Activated CD8-positive, alpha-beta T cell treated with anti-CD3 and anti-CD28 coated beads for 36 hours (primary cell): ENCODE results near the gene FOXO1. TPM values are rescaled to one million over a fixed set of nuclear protein-coding genes. Genes with fewer than 3 reads are reported as not detected.

Experiments
- ATAC-seq: fragments of 200-7000 bp; cut with Tn5 transposase; one replicate; pipeline ENCODE4 v1.10.0; 2021; ENCODE audit warnings: mild to moderate bottlenecking, moderate library complexity
- CTCF ChIA-PET: fragments of 350-600 bp; sonication (Branson Sonifier 250); formaldehyde crosslinking; loops from one replicate; lab custom pipeline; 2021; ENCODE audit warnings: antibody characterized with exemption; lab: Charles Lee
- POLR2A ChIA-PET: fragments of 350-600 bp; sonication (Branson Sonifier 250); formaldehyde crosslinking; loops from one replicate; lab custom pipeline; 2021; ENCODE audit warnings: antibody characterized with exemption; lab: Charles Lee
- DNase-seq: peaks from one replicate; pipeline ENCODE4 v3.0.0-alpha.2; 2020
- H3K27ac Mint-ChIP-seq: one replicate; pipeline ENCODE4 v1.8.0; 2021; ENCODE audit warnings: mild to moderate bottlenecking, mixed read lengths
- H3K27me3 Mint-ChIP-seq: one replicate; pipeline ENCODE4 v1.8.0; 2021; ENCODE audit warnings: mixed read lengths
- H3K36me3 Mint-ChIP-seq: one replicate; pipeline ENCODE4 v1.8.0; 2021; ENCODE audit warnings: low read depth, mixed read lengths
- H3K4me1 Mint-ChIP-seq: one replicate; pipeline ENCODE4 v1.8.0; 2021; ENCODE audit warnings: low read depth, mixed read lengths
- H3K4me3 Mint-ChIP-seq: one replicate; pipeline ENCODE4 v1.8.0; 2021; ENCODE audit warnings: mild to moderate bottlenecking, moderate library complexity, mixed read lengths
- H3K9me3 Mint-ChIP-seq: one replicate; pipeline ENCODE4 v1.8.0; 2021; ENCODE audit warnings: mixed read lengths
- intact Hi-C: fragments of 100-400 bp; cut with micrococcal nuclease; formaldehyde crosslinking; loops from one replicate; pipeline ENCODE4 v1.10.0; 2022
- total RNA-seq, 2 experiments: library from RNA; stranded (reverse); gene quantifications; one replicate each; pipeline ENCODE4 v1.2.3, GENCODE V29; 2021
- TF ChIP-seq, protein P1 (sequence below): fragments of 200-600 bp; IDR thresholded peaks from one replicate; pipeline ENCODE4 v1.8.0; 2022; ENCODE audit warnings: antibody characterized with exemption, mild to moderate bottlenecking

Gene FOXO1
- total RNA-seq, 2 experiments from 2014 or later: 30.6 to 30.8 TPM

DNA sequence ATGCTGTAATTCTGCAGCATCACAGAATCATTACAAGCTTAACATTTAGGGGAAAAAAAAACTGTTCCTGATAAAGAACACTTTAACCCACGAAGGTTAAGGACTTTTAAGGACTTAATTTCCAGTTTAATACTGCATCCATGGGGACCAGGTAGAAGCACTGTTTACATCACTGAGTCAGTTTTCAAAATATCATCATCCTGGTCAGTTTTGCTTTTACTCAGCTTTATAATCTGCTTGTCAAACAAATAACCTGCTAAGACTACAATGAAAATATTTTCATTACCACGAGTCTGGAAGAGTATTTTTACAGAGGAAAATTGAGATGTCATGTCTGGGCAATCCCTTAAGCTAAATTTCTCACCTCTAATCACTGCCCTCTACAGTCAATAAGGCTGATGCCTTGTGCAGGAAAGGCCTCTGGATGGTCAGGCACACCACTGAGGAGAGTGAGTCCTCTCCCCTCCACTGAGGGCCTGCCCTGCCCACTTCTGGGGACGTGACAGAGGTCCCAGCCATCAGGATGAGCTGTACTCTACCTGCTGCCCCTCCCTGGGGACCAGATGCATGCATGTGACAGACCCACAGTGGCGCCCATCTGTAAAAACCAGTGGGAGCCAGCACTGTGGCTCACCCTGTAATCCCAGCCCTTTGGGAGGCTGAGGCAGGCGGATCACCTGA is 31.0 kb downstream of the FOXO1 start:
- POLR2A ChIA-PET: no interaction called here
- Mint-ChIP-seq H3K4me1 (peaks cover 79% of the 10 kb centered on the region), H3K27me3 (no peaks in the 10 kb centered on the region), H3K9me3 (peaks cover 2% of the 10 kb centered on the region), H3K27ac (peak overlapping the region; percentile 7), H3K4me3 (no peak overlapping the region), H3K36me3 (peaks cover 49% of the 10 kb centered on the region)
- intact Hi-C loops: no loop called here
- TF ChIP-seq, protein P1, sequence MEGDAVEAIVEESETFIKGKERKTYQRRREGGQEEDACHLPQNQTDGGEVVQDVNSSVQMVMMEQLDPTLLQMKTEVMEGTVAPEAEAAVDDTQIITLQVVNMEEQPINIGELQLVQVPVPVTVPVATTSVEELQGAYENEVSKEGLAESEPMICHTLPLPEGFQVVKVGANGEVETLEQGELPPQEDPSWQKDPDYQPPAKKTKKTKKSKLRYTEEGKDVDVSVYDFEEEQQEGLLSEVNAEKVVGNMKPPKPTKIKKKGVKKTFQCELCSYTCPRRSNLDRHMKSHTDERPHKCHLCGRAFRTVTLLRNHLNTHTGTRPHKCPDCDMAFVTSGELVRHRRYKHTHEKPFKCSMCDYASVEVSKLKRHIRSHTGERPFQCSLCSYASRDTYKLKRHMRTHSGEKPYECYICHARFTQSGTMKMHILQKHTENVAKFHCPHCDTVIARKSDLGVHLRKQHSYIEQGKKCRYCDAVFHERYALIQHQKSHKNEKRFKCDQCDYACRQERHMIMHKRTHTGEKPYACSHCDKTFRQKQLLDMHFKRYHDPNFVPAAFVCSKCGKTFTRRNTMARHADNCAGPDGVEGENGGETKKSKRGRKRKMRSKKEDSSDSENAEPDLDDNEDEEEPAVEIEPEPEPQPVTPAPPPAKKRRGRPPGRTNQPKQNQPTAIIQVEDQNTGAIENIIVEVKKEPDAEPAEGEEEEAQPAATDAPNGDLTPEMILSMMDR: no peak
- CTCF ChIA-PET: interaction anchor here (0.9 to 3.3 kb wide), 3 partner anchors 12 to 394 kb away, joined by 3 to 13 read pairs (median 4); no protein-coding TSS in a partner anchor
- peak; percentile 55 for ATAC-seq
- no peak for DNase-seq

DNA sequence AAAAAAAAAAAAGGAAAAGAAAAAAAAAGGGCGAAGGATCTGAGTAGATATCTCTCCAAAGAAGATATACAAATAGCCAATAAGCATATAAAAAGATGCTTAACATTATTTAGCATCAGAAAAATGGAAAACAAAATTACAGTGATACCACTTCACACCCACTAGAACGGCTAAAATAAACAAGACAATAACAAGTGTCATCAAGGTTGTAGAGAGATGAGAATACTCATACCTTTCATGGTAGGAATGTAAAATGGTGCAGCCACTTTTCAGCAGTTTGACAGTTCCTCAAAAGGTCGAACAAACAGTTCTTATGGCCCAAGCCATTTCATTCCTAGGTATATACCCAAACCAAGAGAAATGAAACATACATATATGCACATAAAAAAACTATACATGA is 33.5 kb downstream of the FOXO1 start:
- Mint-ChIP-seq H3K4me3 (no peak overlapping the region), H3K36me3 (peaks cover 43% of the 10 kb centered on the region), H3K27ac (peak overlapping the region; percentile 16), H3K4me1 (peaks cover 78% of the 10 kb centered on the region), H3K9me3 (peaks cover 2% of the 10 kb centered on the region), H3K27me3 (no peaks in the 10 kb centered on the region)
- CTCF ChIA-PET: interaction anchor here (1.4 kb wide), 1 partner anchor 8 kb away, joined by 3 read pairs; no protein-coding TSS in a partner anchor
- POLR2A ChIA-PET: no interaction called here
- DNase-seq (no peak), ATAC-seq (no peak)
- intact Hi-C loops: no loop called here
- TF ChIP-seq, protein P1: no peak

DNA sequence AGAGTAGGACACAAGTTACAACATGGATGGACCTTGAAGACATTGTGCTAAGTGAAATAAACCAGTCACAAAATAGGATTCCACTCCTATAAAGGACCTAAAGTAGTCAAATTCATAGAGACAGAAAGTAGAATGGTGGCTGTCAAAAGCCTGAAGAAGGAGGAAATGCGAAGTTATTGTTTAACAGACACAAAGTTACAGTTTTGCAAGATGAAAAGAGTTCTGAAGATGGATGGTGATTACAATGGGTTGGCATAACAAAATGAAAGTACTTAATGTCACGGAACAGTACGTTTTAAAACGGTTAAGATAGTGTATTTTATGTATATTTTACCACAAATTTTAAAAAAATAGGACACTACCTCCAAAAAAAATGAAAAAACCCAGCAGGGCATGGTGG is 34.8 kb downstream of the FOXO1 start:
- Mint-ChIP-seq H3K4me1 (peaks cover 79% of the 10 kb centered on the region), H3K36me3 (peaks cover 42% of the 10 kb centered on the region), H3K9me3 (no peaks in the 10 kb centered on the region), H3K27ac (peak overlapping the region; percentile 66), H3K4me3 (peak overlapping the region; percentile 48), H3K27me3 (no peaks in the 10 kb centered on the region)
- no peak for DNase-seq
- ATAC-seq: no peak
- intact Hi-C loops: no loop called here
- ChIA-PET POLR2A (interaction anchor here (1.7 kb wide), 1 partner anchor 33 kb away, joined by 5 read pairs; no protein-coding TSS in a partner anchor), CTCF (interaction anchor here (0.8 to 1.4 kb wide), 3 partner anchors 9 to 146 kb away, joined by 3 to 4 read pairs (median 3); no protein-coding TSS in a partner anchor)
- TF ChIP-seq, protein P1: no peak

DNA sequence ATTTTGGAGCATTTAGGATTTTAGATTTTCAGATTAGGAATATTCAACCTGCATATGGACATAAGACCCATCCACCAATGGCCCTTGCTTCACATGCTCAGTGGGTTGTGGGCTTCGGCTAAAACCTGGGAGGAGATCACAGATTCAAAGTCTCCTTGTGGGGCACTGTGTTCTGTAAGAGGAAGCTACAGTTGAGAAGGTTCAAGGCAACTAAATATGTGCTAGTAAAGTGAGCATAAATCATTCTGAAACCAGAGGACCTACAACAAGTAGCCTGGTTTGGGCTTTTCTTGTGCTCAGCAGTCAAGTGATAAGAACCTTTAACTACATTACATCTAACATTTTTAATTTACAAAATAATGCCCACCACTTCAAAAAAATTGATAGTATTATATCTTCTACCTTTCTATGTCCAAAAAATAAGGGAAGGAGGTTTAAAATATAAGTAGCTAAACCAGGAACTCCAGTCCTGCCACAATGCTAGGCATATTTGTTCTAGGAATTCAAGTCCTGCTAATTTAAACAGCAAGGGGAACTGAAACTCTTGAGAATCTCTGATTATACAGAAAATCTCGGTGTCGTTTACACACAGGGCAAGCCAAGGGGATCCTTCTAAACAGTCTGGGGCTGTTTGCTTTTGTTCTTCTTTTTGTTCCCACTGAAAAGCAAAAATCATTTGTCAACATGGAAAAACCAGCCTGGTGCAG is 36.6 kb downstream of the FOXO1 start:
- no peaks in the 10 kb centered on the region for H3K27me3 Mint-ChIP-seq
- no peaks in the 10 kb centered on the region for H3K9me3 Mint-ChIP-seq

More for the DNA sequence above, 36.6 kb downstream of the FOXO1 start:
- peaks cover 45% of the 10 kb centered on the region for H3K36me3 Mint-ChIP-seq
- ChIA-PET POLR2A (interaction anchor here (0.9 to 1.7 kb wide), 3 partner anchors 9 to 34 kb away, joined by 3 to 5 read pairs (median 4); no protein-coding TSS in a partner anchor), CTCF (interaction anchor here (1.1 kb wide), 1 partner anchor 14 kb away, joined by 4 read pairs; no protein-coding TSS in a partner anchor)
- H3K27ac Mint-ChIP-seq: peak overlapping the region; percentile 66
- TF ChIP-seq, protein P1: no peak
- no peak for DNase-seq
- ATAC-seq: peak; percentile 43
- intact Hi-C loops: no loop called here
- no peak overlapping the region for H3K4me3 Mint-ChIP-seq
- H3K4me1 Mint-ChIP-seq: peaks cover 74% of the 10 kb centered on the region
